ENCODE data around the gene KAZN. TPM values are rescaled to one million over a fixed set of nuclear protein-coding genes. Genes with fewer than 3 reads are reported as not detected.

KAZN gene
- total RNA-seq, 1 experiment from 2014 or later, result 15.6 TPM

DNA sequence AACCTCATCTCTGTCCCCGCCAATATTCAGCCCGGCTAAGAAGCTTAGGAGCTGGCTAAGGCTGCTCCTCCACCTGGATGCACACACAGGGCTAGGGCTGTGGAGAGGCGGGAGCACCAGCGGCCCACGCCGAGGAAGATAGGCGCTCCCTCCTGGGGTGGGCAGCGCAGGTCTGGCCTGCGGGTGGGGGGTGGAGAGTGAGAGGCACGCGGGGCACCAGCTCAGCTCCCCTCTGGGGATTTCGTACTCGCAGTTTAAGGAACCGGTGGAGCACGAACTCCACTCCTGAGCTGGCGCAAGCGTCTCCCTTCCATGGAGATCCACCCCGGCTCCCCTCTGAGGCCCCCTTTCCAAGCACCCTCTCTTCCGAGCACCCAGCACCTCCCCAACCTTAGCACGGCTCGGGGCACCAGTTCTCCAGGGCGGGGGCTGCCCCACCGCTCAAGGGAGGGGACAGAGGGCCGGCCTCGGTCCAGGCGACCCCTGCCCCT is 433 bp upstream of the KAZN start:
- ChIA-PET CTCF (no interaction called here), POLR2A (ENCODE audit: unreplicated experiment) (no interaction called here)
- Histone ChIP-seq H3K27me3 (ENCODE audit: insufficient read depth, low read depth) (peaks cover 18% of the 10 kb centered on the region), H2AFZ (no peak overlapping the region), H3K9me3 (ENCODE audit: insufficient read depth, low read depth) (no peaks in the 10 kb centered on the region), H3K9me2 (ENCODE audit: insufficient read depth) (no peaks in the 10 kb centered on the region), H3F3A (ENCODE audit: insufficient read depth, low read depth) (no peaks in the 10 kb centered on the region), H3K4me1 (replicated peaks; ENCODE audit: insufficient read depth) (no peaks in the 10 kb centered on the region), H3K79me2 (ENCODE audit: low read depth) (no peaks in the 10 kb centered on the region), H3K4me3 (no peak overlapping the region), H3K27ac (no peak overlapping the region), H3K4me2 (no peak overlapping the region), H3K36me3 (ENCODE audit: low read depth) (no peaks in the 10 kb centered on the region), H4K20me1 (ENCODE audit: insufficient read depth) (no peaks in the 10 kb centered on the region)
- no TSS peak for BruUV-seq (replicated peaks)
- no peak for DNase-seq
- intact Hi-C loops (cut with micrococcal nuclease; ENCODE audit: unreplicated experiment), result no loop called here
- TF ChIP-seq EZH2 (IDR thresholded peaks at IDR 0.05; ENCODE audit: low read depth), result no peak
- TF ChIP-seq, protein P1, sequence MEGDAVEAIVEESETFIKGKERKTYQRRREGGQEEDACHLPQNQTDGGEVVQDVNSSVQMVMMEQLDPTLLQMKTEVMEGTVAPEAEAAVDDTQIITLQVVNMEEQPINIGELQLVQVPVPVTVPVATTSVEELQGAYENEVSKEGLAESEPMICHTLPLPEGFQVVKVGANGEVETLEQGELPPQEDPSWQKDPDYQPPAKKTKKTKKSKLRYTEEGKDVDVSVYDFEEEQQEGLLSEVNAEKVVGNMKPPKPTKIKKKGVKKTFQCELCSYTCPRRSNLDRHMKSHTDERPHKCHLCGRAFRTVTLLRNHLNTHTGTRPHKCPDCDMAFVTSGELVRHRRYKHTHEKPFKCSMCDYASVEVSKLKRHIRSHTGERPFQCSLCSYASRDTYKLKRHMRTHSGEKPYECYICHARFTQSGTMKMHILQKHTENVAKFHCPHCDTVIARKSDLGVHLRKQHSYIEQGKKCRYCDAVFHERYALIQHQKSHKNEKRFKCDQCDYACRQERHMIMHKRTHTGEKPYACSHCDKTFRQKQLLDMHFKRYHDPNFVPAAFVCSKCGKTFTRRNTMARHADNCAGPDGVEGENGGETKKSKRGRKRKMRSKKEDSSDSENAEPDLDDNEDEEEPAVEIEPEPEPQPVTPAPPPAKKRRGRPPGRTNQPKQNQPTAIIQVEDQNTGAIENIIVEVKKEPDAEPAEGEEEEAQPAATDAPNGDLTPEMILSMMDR (conservative IDR thresholded peaks at IDR 0.05), result no peak

DNA sequence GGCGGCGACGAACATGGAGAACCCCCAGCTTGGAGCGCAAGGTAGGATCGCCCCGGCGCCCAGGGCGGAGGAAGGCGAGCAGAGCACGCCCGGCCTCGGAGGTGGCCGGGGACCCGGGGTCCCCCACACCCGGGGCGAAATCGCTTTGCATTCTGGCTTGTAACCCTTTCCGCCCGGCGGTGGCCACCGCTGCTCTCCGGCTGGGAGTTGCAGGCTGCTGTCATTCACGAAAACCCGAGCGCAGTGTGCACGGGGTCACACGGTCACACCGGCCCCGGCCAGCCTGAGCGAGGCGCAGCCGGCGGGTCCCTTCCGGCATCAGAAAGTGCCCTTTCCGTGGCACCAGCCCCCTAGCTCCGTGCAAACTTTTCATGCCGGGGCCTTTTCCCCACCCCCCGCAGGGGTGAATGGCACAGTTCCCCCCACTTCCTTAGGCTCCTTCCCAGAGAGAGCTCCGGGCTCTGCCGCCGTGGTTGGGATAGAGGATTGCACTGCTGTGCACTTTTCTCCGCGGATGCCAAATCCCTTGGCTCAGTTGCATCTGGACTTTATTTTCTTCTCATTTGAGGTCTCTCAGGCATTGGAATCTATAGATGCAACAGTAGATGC is 802 bp downstream of the KAZN start:
- Histone ChIP-seq H3K9me2 (ENCODE audit: insufficient read depth) (no peaks in the 10 kb centered on the region), H3K4me2 (no peak overlapping the region), H3K27ac (no peak overlapping the region), H3K4me3 (no peak overlapping the region), H3K27me3 (ENCODE audit: insufficient read depth, low read depth) (peaks cover 18% of the 10 kb centered on the region), H2AFZ (no peak overlapping the region), H3F3A (ENCODE audit: insufficient read depth, low read depth) (no peaks in the 10 kb centered on the region), H4K20me1 (ENCODE audit: insufficient read depth) (no peaks in the 10 kb centered on the region), H3K79me2 (ENCODE audit: low read depth) (no peaks in the 10 kb centered on the region), H3K9me3 (ENCODE audit: insufficient read depth, low read depth) (no peaks in the 10 kb centered on the region), H3K36me3 (ENCODE audit: low read depth) (no peaks in the 10 kb centered on the region), H3K4me1 (replicated peaks; ENCODE audit: insufficient read depth) (no peaks in the 10 kb centered on the region)
- no TSS peak for BruUV-seq (replicated peaks)
- intact Hi-C loops (cut with micrococcal nuclease; ENCODE audit: unreplicated experiment), result no loop called here
- DNase-seq, result no peak
- ChIA-PET POLR2A (ENCODE audit: unreplicated experiment) (no interaction called here), CTCF (no interaction called here)
- TF ChIP-seq, protein P1 (conservative IDR thresholded peaks at IDR 0.05), result no peak
- TF ChIP-seq EZH2 (IDR thresholded peaks at IDR 0.05; ENCODE audit: low read depth), result no peak

DNA sequence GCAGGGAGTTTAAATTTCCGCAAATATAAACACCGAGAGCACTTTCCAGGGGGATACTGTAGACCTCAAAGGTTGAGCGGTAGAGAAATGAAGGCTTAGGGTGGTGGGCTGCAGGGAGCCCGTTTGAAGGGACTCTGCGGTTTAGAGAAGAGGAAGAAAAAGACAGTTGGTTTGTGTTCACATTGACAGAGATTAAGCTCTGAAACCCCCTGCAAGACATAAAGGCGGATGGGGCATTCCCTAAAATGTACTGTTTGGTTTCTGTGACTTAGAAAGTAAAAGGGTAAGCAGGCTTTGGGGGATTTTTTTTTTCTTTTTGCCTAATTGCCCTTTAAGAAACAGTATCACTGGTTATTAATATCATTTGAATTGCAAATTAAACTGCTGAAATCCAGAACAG is 1.3 kb downstream of the KAZN start:
- Histone ChIP-seq H3F3A (ENCODE audit: insufficient read depth, low read depth) (no peaks in the 10 kb centered on the region), H2AFZ (no peak overlapping the region), H3K79me2 (ENCODE audit: low read depth) (no peaks in the 10 kb centered on the region), H3K36me3 (ENCODE audit: low read depth) (no peaks in the 10 kb centered on the region), H3K9me3 (ENCODE audit: insufficient read depth, low read depth) (no peaks in the 10 kb centered on the region), H3K4me2 (no peak overlapping the region), H3K4me1 (replicated peaks; ENCODE audit: insufficient read depth) (no peaks in the 10 kb centered on the region), H3K4me3 (no peak overlapping the region), H3K27ac (no peak overlapping the region), H3K27me3 (ENCODE audit: insufficient read depth, low read depth) (peaks cover 18% of the 10 kb centered on the region), H4K20me1 (ENCODE audit: insufficient read depth) (no peaks in the 10 kb centered on the region), H3K9me2 (ENCODE audit: insufficient read depth) (no peaks in the 10 kb centered on the region)
- intact Hi-C loops (cut with micrococcal nuclease; ENCODE audit: unreplicated experiment), result no loop called here
- CTCF ChIA-PET, result no interaction called here
- no peak for DNase-seq
- TF ChIP-seq EZH2 (IDR thresholded peaks at IDR 0.05; ENCODE audit: low read depth), result no peak
- TF ChIP-seq, protein P1 (conservative IDR thresholded peaks at IDR 0.05), result no peak
- POLR2A ChIA-PET (ENCODE audit: unreplicated experiment), result interaction anchor here (0.6 kb wide), 1 partner anchor 147 kb away, joined by 4 read pairs; no protein-coding TSS in a partner anchor
- no TSS peak for BruUV-seq (replicated peaks)
